ENCODE results near the gene FBXO7. TPM values are rescaled to one million over a fixed set of nuclear protein-coding genes. Genes with fewer than 3 reads are reported as not detected.

FBXO7 gene
- total RNA-seq (82.7 and 91.3 TPM in 2 replicates), polyA plus RNA-seq (92.5 and 94.2 TPM in 2 replicates)

GRCh38 chr22:32474635-32475467 is at the start of gene FBXO7:
Gene FBXO7 (plus strand): TSS chr22:32474811. CDS start chr22:32475003, 192 bp downstream.
- Histone ChIP-seq H3K4me2 (peak within 1 kb of the TSS; percentile 84), H3K9me2 (replicated peaks; ENCODE audit: insufficient read depth) (no peaks in the 10 kb centered on the region), H3K9me3 (ENCODE audit: low read depth) (no peaks in the 10 kb centered on the region), H3K36me3 (replicated peaks; ENCODE audit: insufficient read depth, low read depth) (no peaks in the 10 kb centered on the region), H4K20me1 (ENCODE audit: insufficient read depth, poor library complexity, severe bottlenecking) (peaks cover 42% of the 10 kb centered on the region), H3K4me3 (peak within 1 kb of the TSS; percentile 83), H3K27ac (peak within 1 kb of the TSS; percentile 99), H3K79me2 (peaks cover 44% of the 10 kb centered on the region), H3K4me1 (ENCODE audit: insufficient read depth) (peaks cover 11% of the 10 kb centered on the region), H3K27me3 (no peaks in the 10 kb centered on the region), H2AFZ (peak within 1 kb of the TSS; percentile 81)
- peak; percentile 98 for DNase-seq (ENCODE audit: low spot score)
- TF ChIP-seq CTCF (IDR thresholded peaks at IDR 0.05; ENCODE audit: poor library complexity) (peak; percentile 65), EZH2phosphoT487 (IDR thresholded peaks at IDR 0.05; ENCODE audit: low read depth, severe bottlenecking, unreplicated experiment) (no peak), EZH2 (IDR thresholded peaks at IDR 0.05; ENCODE audit: borderline replicate concordance) (no peak)
- 1% methylated on average over 74 of the region's 92 CpGs for WGBS (ENCODE audit: low lambda C conversion rate, missing lambda C conversion rate)

GRCh38 chr22:32426881-32427280 is 47.7 kb upstream of the FBXO7 start:
- DNase-seq (ENCODE audit: low spot score) = no peak
- WGBS (ENCODE audit: low lambda C conversion rate, missing lambda C conversion rate) = 93% methylated on average over 4 of the region's 4 CpGs
- Histone ChIP-seq H3K79me2 (no peaks in the 10 kb centered on the region), H3K4me2 (no peak overlapping the region), H2AFZ (no peak overlapping the region), H3K36me3 (replicated peaks; ENCODE audit: insufficient read depth, low read depth) (no peaks in the 10 kb centered on the region), H4K20me1 (ENCODE audit: insufficient read depth, poor library complexity, severe bottlenecking) (no peaks in the 10 kb centered on the region), H3K9me2 (replicated peaks; ENCODE audit: insufficient read depth) (no peaks in the 10 kb centered on the region), H3K27ac (no peak overlapping the region), H3K9me3 (ENCODE audit: low read depth) (no peaks in the 10 kb centered on the region), H3K27me3 (peaks cover 12% of the 10 kb centered on the region), H3K4me3 (no peak overlapping the region), H3K4me1 (ENCODE audit: insufficient read depth) (no peaks in the 10 kb centered on the region)
- no peak for TF ChIP-seq CTCF (IDR thresholded peaks at IDR 0.05; ENCODE audit: poor library complexity)
- TF ChIP-seq EZH2phosphoT487 (IDR thresholded peaks at IDR 0.05; ENCODE audit: low read depth, severe bottlenecking, unreplicated experiment) = no peak

GRCh38 chr22:32430352-32430751 is 44.3 kb upstream of the FBXO7 start:
- no peaks in the 10 kb centered on the region for H4K20me1 ChIP-seq (ENCODE audit: insufficient read depth, poor library complexity, severe bottlenecking)
- no peak for DNase-seq (ENCODE audit: low spot score)
- H3K4me1 ChIP-seq (ENCODE audit: insufficient read depth) = no peaks in the 10 kb centered on the region
- H3K9me3 ChIP-seq (ENCODE audit: low read depth) = no peaks in the 10 kb centered on the region
- 89% methylated on average over 1 of the region's 1 CpG for WGBS (ENCODE audit: low lambda C conversion rate, missing lambda C conversion rate)
- no peaks in the 10 kb centered on the region for H3K79me2 ChIP-seq
- no peaks in the 10 kb centered on the region for H3K36me3 ChIP-seq (replicated peaks; ENCODE audit: insufficient read depth, low read depth)
- H3K27me3 ChIP-seq = peaks cover 13% of the 10 kb centered on the region
- no peak overlapping the region for H3K4me3 ChIP-seq
- no peak overlapping the region for H3K4me2 ChIP-seq
- H3K27ac ChIP-seq = no peak overlapping the region
- no peaks in the 10 kb centered on the region for H3K9me2 ChIP-seq (replicated peaks; ENCODE audit: insufficient read depth)
- no peak for TF ChIP-seq EZH2phosphoT487 (IDR thresholded peaks at IDR 0.05; ENCODE audit: low read depth, severe bottlenecking, unreplicated experiment)
- TF ChIP-seq EZH2 (IDR thresholded peaks at IDR 0.05; ENCODE audit: borderline replicate concordance) = no peak
- no peak for TF ChIP-seq CTCF (IDR thresholded peaks at IDR 0.05; ENCODE audit: poor library complexity)
- no peak overlapping the region for H2AFZ ChIP-seq

Measured in hepatocyte (in vitro differentiated cells).